ENCODE data around the gene RREB1. TPM values are rescaled to one million over a fixed set of nuclear protein-coding genes. Genes with fewer than 3 reads are reported as not detected.

RREB1 gene
- total and polyA plus RNA-seq, 2 of the 4 experiments (the other 2 are of a cell fraction): 8.4 to 14.5 TPM

GRCh38 chr6:7261852-7262461 is 154.2 kb downstream of the RREB1 start:
- WGBS, 2 experiments (ENCODE audit: extremely low coverage in 2 of 2, insufficient read length in 1 of 2): 58% methylated on average over 10 of the region's 13 CpGs; no CpG with 5 or more reads in 1 of the 2 experiments
- H4K5ac ChIP-seq (ENCODE audit: low read depth, low read length): peak overlapping the region; percentile 89
- peaks cover 3% of the 10 kb centered on the region for H3K4me1 ChIP-seq (ENCODE audit: control insufficient read depth, insufficient read depth, low read length)
- no peak overlapping the region for H2BK20ac ChIP-seq (ENCODE audit: low read depth, low read length)
- peaks cover 5% of the 10 kb centered on the region for H3K9me3 ChIP-seq (ENCODE audit: control insufficient read depth, insufficient read depth, low read length)
- H3K9ac ChIP-seq (ENCODE audit: low read depth, low read length): peak overlapping the region; percentile 89
- H2AK9ac ChIP-seq (replicated peaks; ENCODE audit: low read depth, low read length, poor library complexity): peak overlapping the region; percentile 98
- no peak for TF ChIP-seq ELK1 (IDR thresholded peaks at IDR 0.05; ENCODE audit: borderline replicate concordance, low read depth, low read length)
- CTCF ChIA-PET: no interaction called here
- BruUV-seq (replicated peaks): no TSS peak
- H4K20me1 ChIP-seq (ENCODE audit: insufficient read depth, low read length): no peaks in the 10 kb centered on the region
- peak overlapping the region; percentile 60; the same call in 1 of the 2 replicates for H3K23ac ChIP-seq (ENCODE audit: low read depth, low read length)
- peak overlapping the region; percentile 96 for H2AFZ ChIP-seq (replicated peaks; ENCODE audit: low read length, poor library complexity)
- intact Hi-C loops (cut with micrococcal nuclease): loop anchor here (5.0 kb wide), 1 partner anchor 585 kb away; no protein-coding TSS in a partner anchor
- no peak overlapping the region for H3K56ac ChIP-seq (ENCODE audit: extremely low read depth, insufficient read depth, low read length)
- H2BK120ac ChIP-seq (ENCODE audit: low read depth, low read length): 0 out of 2 replicates have a peak overlapping the region, but pooled peaks have one; percentile 0
- peak overlapping the region; percentile 92 for H3K4ac ChIP-seq (ENCODE audit: low read depth, low read length)
- H3K79me1 ChIP-seq (ENCODE audit: low read depth in 1 of 2, low read length in 2 of 2): no peaks in the 10 kb centered on the region
- dilution Hi-C loops (cut with HindIII; ENCODE audit: low sequenced_read_pairs, unreplicated experiment): no loop called here
- ATAC-seq (ENCODE audit: low read depth) (no peak), DNase-seq (no peak)
- H2BK5ac ChIP-seq (ENCODE audit: low read depth, low read length, poor library complexity, severe bottlenecking): no peak overlapping the region
- H3K27ac ChIP-seq (ENCODE audit: insufficient read depth, low read length): peak overlapping the region; percentile 76; the same call in 1 of the 2 replicates
- no peak overlapping the region for H2BK15ac ChIP-seq (ENCODE audit: low read depth, low read length)
- peak overlapping the region; percentile 82 for H2AK5ac ChIP-seq (ENCODE audit: low read depth, low read length)
- in situ Hi-C loops (cut with MboI; ENCODE audit: low sequenced_read_pairs): no loop called here
- peak overlapping the region; percentile 95 for H4K91ac ChIP-seq (ENCODE audit: insufficient read depth, low read depth, low read length)
- no peaks in the 10 kb centered on the region for H3K36me3 ChIP-seq (ENCODE audit: control insufficient read depth, insufficient read depth, low read length)
- peak overlapping the region; percentile 76 for H3K4me2 ChIP-seq (ENCODE audit: low read depth, low read length)
- H3K27me3 ChIP-seq (ENCODE audit: control insufficient read depth, insufficient read depth, low read length): no peaks in the 10 kb centered on the region
- H3K14ac ChIP-seq (replicated peaks; ENCODE audit: low read depth, low read length): peak overlapping the region; percentile 87
- POLR2A ChIA-PET (ENCODE audit: unreplicated experiment): no interaction called here
- peak overlapping the region; percentile 75 for H3K4me3 ChIP-seq (ENCODE audit: insufficient read depth, low read depth, low read length)
- peaks cover 12% of the 10 kb centered on the region for H3K9me1 ChIP-seq (ENCODE audit: insufficient read depth, low read length)
- peak overlapping the region; percentile 87 to 99 for H4K8ac ChIP-seq (ENCODE audit: low read depth in 2 of 2, low read length in 2 of 2)
- H3K18ac ChIP-seq (ENCODE audit: low read depth, low read length): no peak overlapping the region
